Stimulated activated CD8-positive, alpha-beta memory T cell treated with anti-CD3 and anti-CD28 coated beads, Interleukin-7, amount 100 ng/mL, for 48 hours (primary cell): ENCODE results near the gene ZNF23.

Source experiments
- DNase-seq, 2 donors: peaks; one replicate each; pipeline ENCODE4 v3.0.0-alpha.2; 2020; ENCODE audit warnings: low read depth in 1 of 2; ENCODE audit errors: extremely low read depth in 1 of 2

ZNF23 gene

GRCh38 chr16:71428385-71428784 is 33.7 kb downstream of the ZNF23 start:
- DNase-seq, result no peak

DNA sequence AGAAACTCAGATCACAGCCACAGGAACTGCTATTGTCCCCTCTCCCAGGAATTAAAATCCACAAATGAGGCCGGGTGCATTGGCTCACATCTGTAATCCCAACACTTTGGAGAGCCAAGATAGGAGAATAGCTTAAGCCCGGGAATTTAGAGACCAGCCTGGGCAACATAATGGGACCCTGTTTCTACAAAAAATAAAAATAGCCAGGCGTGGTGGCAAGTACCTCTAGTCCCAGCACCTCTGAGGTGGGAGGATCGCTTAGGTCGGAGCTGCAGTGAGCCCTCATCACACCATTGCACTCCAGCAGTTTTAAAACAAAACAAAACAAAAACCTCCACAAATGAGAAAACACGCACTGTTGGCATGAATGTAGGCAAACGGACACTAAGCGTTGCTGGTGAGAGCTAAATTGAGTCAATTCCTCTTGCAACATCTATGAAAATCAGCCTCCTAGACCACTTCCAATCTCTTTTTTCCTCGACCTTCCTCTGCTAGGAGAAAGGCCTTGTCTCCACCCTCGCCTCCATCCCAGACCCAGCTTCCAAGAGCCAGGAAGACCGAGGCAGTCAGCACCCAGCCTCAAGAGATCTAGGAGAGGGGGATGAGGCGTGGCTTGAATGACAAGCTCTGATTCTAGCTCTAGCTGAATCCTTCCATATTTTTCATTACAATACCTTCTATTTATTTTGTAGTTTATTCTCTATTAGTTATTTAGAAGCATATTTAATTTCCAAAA is 35.0 kb downstream of the ZNF23 start:
- DNase-seq, result no peak

GRCh38 chr16:71426069-71426879 is 35.8 kb downstream of the ZNF23 start:
- no peak for DNase-seq

GRCh38 chr16:71425746-71426068 is 36.3 kb downstream of the ZNF23 start:
- no peak for DNase-seq

DNA sequence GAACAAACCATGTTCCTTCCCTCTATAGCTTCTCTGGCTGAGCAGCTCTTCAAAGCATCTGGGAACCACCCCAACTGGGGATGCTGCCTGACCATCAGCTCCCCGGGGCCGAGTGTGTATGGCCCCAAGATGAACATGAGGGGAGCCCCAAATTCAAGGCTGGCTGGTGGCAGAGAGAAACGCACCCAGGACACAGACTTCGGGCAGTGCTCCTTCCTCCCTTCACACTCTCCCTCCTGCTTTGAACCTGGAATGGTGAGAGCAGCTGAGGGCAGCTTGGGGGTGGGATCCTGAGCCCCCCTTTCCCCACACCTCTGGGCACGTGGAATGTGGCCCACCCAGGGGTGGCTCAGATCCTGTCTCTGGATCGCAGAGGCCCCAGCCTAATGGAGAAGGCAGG is 37.4 kb downstream of the ZNF23 start:
- DNase-seq, result no peak

- DNase-seq, result no peak
These were observed 38.2 kb downstream of the ZNF23 start for GRCh38 chr16:71423865-71424264.

DNA sequence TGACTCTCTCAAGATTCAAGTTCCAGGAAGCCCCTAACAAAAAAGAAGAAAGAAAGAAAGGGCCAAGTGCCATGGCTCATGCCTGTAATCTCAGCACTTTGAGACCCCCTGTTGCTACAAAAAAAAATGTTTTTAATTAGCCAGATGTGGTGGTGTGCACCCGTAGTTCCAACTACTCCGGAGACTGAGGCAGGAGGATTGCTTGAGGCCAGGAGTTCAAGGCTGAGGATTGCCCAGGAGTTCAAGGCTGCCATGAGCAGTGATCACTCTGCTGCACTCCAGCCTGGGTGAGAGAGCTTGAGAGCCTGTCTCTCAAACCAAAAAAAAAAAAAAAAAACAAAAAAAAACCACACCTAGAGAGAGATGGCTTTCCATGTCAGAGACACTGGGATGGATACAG is 39.0 kb downstream of the ZNF23 start:
- no peak for DNase-seq

GRCh38 chr16:71421911-71422310 is 40.1 kb downstream of the ZNF23 start:
- DNase-seq, result no peak

GRCh38 chr16:71414038-71414437 is 48.0 kb downstream of the ZNF23 start:
- no peak for DNase-seq

DNA sequence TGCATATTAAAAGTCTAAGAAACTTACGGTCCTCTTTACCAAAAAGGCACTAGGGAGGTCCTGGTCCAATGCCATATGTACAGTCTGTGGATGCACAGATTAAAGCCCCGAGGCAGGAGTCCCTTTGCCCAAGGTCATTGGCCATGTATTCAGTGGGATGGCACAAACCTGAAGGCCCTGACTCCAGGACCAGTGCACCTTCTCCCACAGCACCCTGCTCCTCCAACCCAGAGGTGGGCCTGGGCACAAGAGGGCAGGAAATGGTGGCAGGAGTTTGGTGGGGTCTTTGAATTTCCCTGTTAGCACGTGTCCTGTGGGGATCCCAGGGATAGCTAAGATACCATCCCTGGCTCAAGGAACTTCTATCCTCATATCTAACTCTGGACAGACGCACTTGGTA is 48.7 kb downstream of the ZNF23 start:
- DNase-seq, result no peak

DNA sequence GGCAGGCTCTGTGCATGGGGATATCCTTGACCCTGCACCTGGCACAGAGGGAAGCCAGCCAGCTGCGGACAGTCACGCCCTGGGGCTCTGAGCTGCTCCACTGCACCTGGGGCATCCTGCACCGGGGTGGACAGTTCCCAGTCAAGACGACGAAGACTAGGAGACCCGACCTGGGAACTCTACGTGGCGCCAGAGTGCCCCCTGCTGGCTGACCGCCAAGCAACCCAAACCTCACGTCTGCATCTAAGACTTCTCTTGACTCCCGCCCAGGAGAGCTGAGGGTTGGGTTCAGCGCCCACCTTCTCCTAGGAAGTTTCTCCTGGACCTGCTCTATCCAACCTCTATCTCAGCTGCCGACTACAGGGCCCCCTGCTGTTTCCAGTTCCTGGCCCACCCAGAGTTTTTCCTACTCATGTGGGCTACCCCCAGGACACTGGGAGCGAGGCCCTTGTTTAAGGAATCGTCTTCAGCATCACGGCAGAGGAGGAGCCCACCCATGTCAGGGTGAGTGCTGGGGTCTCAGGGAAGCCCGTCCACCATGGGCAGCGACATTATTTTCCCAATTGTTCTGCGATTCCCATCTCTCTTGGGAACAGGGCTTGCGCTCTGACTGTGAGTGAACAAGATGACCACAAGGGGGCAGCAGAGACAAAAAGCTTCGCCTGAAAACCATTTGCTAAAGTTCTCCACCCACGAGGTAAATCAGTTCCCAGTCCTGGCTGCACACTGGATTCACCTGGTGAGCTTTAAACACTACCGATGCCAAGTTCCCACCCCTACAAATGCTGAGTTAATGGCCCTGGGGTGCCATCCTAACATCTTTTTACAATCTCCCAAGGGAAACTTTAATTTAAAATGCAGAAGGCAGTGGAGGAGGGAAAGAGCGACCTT is 49.5 kb downstream of the ZNF23 start:
- peak in 1 of 2 donors; percentile 17 for DNase-seq

DNA sequence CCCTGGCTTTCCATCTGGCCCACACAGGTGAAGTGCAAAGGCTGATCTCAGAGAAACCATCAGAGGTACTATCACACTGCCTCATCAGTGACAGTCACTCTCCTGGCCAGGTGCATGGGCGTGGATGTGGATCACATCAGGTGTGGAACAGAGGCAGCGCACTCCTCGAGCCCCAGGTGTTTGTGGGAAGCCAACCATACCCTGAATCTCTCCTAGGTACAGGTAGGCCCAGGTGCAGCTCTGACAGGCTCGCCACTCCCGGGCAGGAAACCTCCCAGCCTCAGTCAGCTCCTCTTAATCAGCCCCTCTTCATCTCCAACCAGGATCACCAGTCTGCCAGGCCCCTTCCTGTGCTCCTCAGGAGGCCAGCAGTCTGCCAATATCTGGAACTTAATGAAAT is 51.9 kb downstream of the ZNF23 start:
- DNase-seq, result no peak

DNA sequence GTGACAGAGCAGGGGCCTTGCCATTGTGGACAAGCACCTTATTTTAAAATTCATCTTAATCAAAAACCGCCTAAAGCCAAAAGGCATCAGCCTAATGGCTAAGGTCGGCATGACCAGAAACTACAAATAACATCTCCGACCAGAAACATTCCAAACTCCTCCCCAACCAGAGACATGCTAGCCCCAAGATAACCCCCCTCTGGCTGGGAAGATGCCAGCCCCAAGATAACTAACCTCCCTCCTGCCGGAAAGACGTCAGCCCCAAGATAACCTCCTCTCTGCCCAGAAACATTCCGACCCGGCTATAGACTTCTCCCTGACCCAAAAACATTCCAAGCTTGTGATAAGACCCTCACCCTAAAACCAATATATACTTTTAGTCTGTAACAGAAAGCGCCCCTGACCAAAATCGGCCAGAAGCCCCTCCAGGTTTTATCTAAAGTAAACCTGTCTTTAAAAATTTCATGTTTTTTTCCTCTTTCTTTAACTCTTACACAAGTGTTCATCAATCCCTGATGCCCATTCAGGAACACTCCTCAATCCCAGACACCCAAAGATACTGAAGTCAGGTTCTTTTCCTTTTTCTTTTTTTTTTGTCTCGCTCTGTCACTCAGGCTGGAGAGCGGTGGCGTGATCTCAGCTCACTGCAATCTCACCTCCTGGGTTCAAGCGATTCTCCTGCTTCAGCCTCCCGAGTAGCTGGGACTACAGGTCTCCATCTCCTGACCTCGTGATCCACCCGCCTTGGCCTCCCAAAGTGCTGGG is 52.9 kb downstream of the ZNF23 start:
- no peak for DNase-seq

DNA sequence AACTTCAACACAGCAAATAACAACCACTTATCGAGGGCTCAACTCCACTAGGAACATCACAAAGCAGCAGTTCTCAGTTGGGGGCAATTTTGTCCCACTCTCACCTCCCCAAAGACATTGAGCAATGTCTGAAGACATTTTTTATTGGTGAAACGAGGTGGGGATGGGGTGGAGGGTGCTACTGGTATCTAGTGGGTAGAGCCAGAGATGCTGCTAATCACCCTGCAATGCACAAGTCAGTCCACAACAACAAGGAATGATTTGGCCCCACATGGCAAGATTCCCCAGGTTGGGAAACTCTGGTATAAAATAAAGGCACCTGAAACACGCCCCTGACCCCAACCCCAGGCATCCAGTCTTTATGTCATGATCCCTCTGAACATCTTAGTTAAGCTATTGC is 53.5 kb downstream of the ZNF23 start:
- no peak for DNase-seq

DNA sequence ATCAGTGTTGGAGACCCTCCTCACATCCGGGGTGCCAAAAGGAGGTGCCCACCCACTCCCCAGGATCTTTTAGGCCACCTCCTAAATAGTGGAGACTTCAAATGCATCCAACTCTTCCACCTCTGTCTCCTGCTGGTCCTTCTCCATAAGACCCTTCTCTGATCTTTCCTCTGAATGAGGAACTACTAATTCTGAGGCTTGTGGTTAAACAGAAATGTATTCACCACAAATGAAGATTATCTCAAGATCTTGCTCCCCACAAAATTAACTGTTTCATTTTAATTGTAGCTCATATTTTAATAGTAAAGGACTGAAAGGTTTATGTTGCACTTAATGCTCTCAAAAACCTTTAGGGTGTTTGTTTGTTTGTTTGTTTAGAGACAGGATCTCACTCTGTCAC is 54.3 kb downstream of the ZNF23 start:
- DNase-seq, result no peak

- DNase-seq, result no peak
These were observed 55.3 kb downstream of the ZNF23 start for GRCh38 chr16:71406724-71407123.

- DNase-seq, result no peak
These were observed 55.7 kb downstream of the ZNF23 start for GRCh38 chr16:71406316-71406715.

- no peak for DNase-seq
These were observed 57.7 kb downstream of the ZNF23 start for GRCh38 chr16:71404364-71404763.

DNA sequence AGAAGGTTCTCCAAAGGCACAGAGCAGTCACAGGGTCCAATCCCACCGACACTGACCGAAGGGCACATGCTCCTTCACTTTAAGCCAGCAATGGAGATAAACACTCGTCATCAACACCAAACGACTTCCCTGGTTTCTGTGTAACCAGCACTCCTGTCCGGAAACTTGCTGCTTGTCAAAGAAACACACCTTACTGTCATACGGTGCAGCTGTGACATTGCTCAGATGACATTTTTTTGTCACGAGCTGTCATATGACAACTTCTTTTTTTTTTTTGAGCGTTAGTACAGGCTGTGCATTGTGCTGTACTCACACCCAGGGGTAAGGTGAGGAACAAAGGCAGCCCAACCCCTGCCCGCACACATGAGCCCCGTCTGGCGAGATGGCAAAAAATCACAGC is 59.4 kb downstream of the ZNF23 start:
- DNase-seq, result no peak

GRCh38 chr16:71402007-71402406 is 60.0 kb downstream of the ZNF23 start:
- DNase-seq, result no peak
